Progenitor cell of endocrine pancreas (in vitro differentiated cells): ENCODE measurements around the gene SOWAHB. TPM values are rescaled to one million over a fixed set of nuclear protein-coding genes. Genes with fewer than 3 reads are reported as not detected.

Source experiments
- DNase-seq: peaks from one replicate; pipeline ENCODE4 v3.0.0; 2021; ENCODE audit warnings: low spot score; ENCODE audit not compliant: unreplicated experiment
- H3K27ac Mint-ChIP-seq: 2 replicates; pipeline ENCODE4 v1.8.0; 2021; ENCODE audit warnings: mild to moderate bottlenecking, moderate library complexity, mixed read lengths
- H3K27me3 Mint-ChIP-seq: 2 replicates; pipeline ENCODE4 v1.8.0; 2021; ENCODE audit warnings: mixed read lengths
- H3K36me3 Mint-ChIP-seq: 2 replicates; pipeline ENCODE4 v1.8.0; 2022; ENCODE audit warnings: mixed read lengths; ENCODE audit not compliant: insufficient read depth
- H3K4me1 Mint-ChIP-seq: 2 replicates; pipeline ENCODE4 v1.8.0; 2021; ENCODE audit warnings: low read depth, mixed read lengths
- H3K4me3 Mint-ChIP-seq: 2 replicates; pipeline ENCODE4 v1.8.0; 2021; ENCODE audit warnings: low read depth, mild to moderate bottlenecking, moderate library complexity, mixed read lengths
- H3K9me3 Mint-ChIP-seq: 2 replicates; pipeline ENCODE4 v1.8.0; 2021; ENCODE audit warnings: low read depth, mixed read lengths
- CTCF ChIP-seq: fragments of 200-600 bp; sonication (generic); IDR thresholded peaks from one replicate; pipeline ENCODE4 v1.5.0; 2021; ENCODE audit warnings: antibody characterized with exemption, mild to moderate bottlenecking; ENCODE audit not compliant: unreplicated experiment
- total RNA-seq: library from RNA; stranded (reverse); gene quantifications from 2 replicates; pipeline ENCODE4 v1.2.1, GENCODE V29; 2021

SOWAHB gene
- total RNA-seq, 1 donor from 2014 or later = 4.3 TPM

GRCh38 chr4:76894537-76895255, 3.2 kb downstream of the SOWAHB start:
- no peaks in the 10 kb centered on the region for H3K36me3 Mint-ChIP-seq
- H3K27me3 Mint-ChIP-seq = peaks cover 29% of the 10 kb centered on the region
- H3K4me3 Mint-ChIP-seq = no peak overlapping the region
- H3K27ac Mint-ChIP-seq = no peak overlapping the region
- DNase-seq = no peak
- TF ChIP-seq CTCF = no peak
- H3K4me1 Mint-ChIP-seq = peaks cover 19% of the 10 kb centered on the region
- no peaks in the 10 kb centered on the region for H3K9me3 Mint-ChIP-seq

GRCh38 chr4:76892601-76893000, 5.3 kb downstream of the SOWAHB start:
- Mint-ChIP-seq H3K27me3 (peaks cover 22% of the 10 kb centered on the region), H3K4me1 (peaks cover 10% of the 10 kb centered on the region), H3K27ac (no peak overlapping the region), H3K4me3 (no peak overlapping the region), H3K9me3 (no peaks in the 10 kb centered on the region), H3K36me3 (no peaks in the 10 kb centered on the region)
- TF ChIP-seq CTCF = no peak
- no peak for DNase-seq

- peaks cover 10% of the 10 kb centered on the region for H3K4me1 Mint-ChIP-seq
- no peaks in the 10 kb centered on the region for H3K9me3 Mint-ChIP-seq
- no peak overlapping the region for H3K27ac Mint-ChIP-seq
- H3K27me3 Mint-ChIP-seq = peaks cover 22% of the 10 kb centered on the region
- H3K4me3 Mint-ChIP-seq = no peak overlapping the region
- DNase-seq = no peak
- no peaks in the 10 kb centered on the region for H3K36me3 Mint-ChIP-seq
- no peak for TF ChIP-seq CTCF
Measured at GRCh38 chr4:76892001-76892400, 5.9 kb downstream of the SOWAHB start.

GRCh38 chr4:76886848-76887441, 11.0 kb downstream of the SOWAHB start:
- no peaks in the 10 kb centered on the region for H3K9me3 Mint-ChIP-seq
- H3K36me3 Mint-ChIP-seq = no peaks in the 10 kb centered on the region
- H3K27me3 Mint-ChIP-seq = peaks cover 7% of the 10 kb centered on the region
- DNase-seq = no peak
- no peak overlapping the region for H3K4me3 Mint-ChIP-seq
- H3K4me1 Mint-ChIP-seq = peaks cover 2% of the 10 kb centered on the region
- no peak overlapping the region for H3K27ac Mint-ChIP-seq
- no peak for TF ChIP-seq CTCF

GRCh38 chr4:76886214-76886613, 11.7 kb downstream of the SOWAHB start:
- no peak overlapping the region for H3K27ac Mint-ChIP-seq
- no peaks in the 10 kb centered on the region for H3K9me3 Mint-ChIP-seq
- no peak for DNase-seq
- H3K36me3 Mint-ChIP-seq = no peaks in the 10 kb centered on the region
- TF ChIP-seq CTCF = no peak
- peaks cover 4% of the 10 kb centered on the region for H3K4me1 Mint-ChIP-seq
- H3K4me3 Mint-ChIP-seq = no peak overlapping the region
- peaks cover 3% of the 10 kb centered on the region for H3K27me3 Mint-ChIP-seq
